WTC11 (cell line): ENCODE measurements around the gene SLC25A21. TPM values are rescaled to one million over a fixed set of nuclear protein-coding genes. Genes with fewer than 3 reads are reported as not detected.

Experiments used
- ATAC-seq: fragments of 200-7000 bp; cut with Tn5 transposase; 2 replicates; pipeline ENCODE4 v1.10.0; 2021; ENCODE audit warnings: mild to moderate bottlenecking, moderate library complexity
- CTCF ChIA-PET: fragments of 300-600 bp; sonication (Branson Sonifier 250); formaldehyde crosslinking; loops from one replicate; lab custom pipeline; 2021; ENCODE audit warnings: antibody characterized with exemption; lab: Charles Lee
- POLR2A ChIA-PET: fragments of 350-600 bp; sonication (Branson Sonifier 250); formaldehyde crosslinking; loops from one replicate; lab custom pipeline; 2021; ENCODE audit warnings: antibody characterized with exemption; lab: Charles Lee
- DNase-seq: peaks from one replicate; pipeline ENCODE4 v3.0.0; 2021; ENCODE audit warnings: low spot score
- H3K27ac Mint-ChIP-seq: 2 replicates; pipeline ENCODE4 v1.8.0; 2021; ENCODE audit warnings: mixed read lengths
- H3K27me3 Mint-ChIP-seq: 2 replicates; pipeline ENCODE4 v1.8.0; 2021; ENCODE audit warnings: low read depth, mild to moderate bottlenecking, moderate library complexity, mixed read lengths
- H3K36me3 Mint-ChIP-seq: 2 replicates; pipeline ENCODE4 v1.8.0; 2021; ENCODE audit warnings: mixed read lengths
- H3K4me1 Mint-ChIP-seq: 2 replicates; pipeline ENCODE4 v1.8.0; 2022; ENCODE audit warnings: mixed read lengths
- H3K4me3 Mint-ChIP-seq: 2 replicates; pipeline ENCODE4 v1.8.0; 2021; ENCODE audit warnings: mild to moderate bottlenecking, moderate library complexity, mixed read lengths
- H3K9me3 Mint-ChIP-seq: 2 replicates; pipeline ENCODE4 v1.8.0; 2021; ENCODE audit warnings: mixed read lengths
- ESRRA ChIP-seq: sonication (generic); formaldehyde crosslinking; IDR thresholded peaks from 2 replicates; pipeline ENCODE4 v1.8.1; 2022; ENCODE audit warnings: mild to moderate bottlenecking, missing genetic modification reagents, borderline replicate concordance
- FOXP1 ChIP-seq: sonication (generic); formaldehyde crosslinking; IDR thresholded peaks from 2 replicates; pipeline ENCODE4 v1.8.0; 2022; ENCODE audit warnings: missing genetic modification reagents, mild to moderate bottlenecking, moderate library complexity, borderline replicate concordance
- HMGA2 ChIP-seq: fragments of 250-450 bp; sonication (Bioruptor Pico); IDR thresholded peaks from 2 replicates; pipeline ENCODE4 v1.4.0; 2021; ENCODE audit warnings: mild to moderate bottlenecking, moderate library complexity
- IRF2 ChIP-seq: sonication (generic); formaldehyde crosslinking; IDR thresholded peaks from 2 replicates; pipeline ENCODE4 v1.8.0; 2022; ENCODE audit warnings: low read depth, missing genetic modification reagents, borderline replicate concordance
- JAZF1 ChIP-seq: fragments of 250-450 bp; sonication (Bioruptor Pico); IDR thresholded peaks from 2 replicates; pipeline ENCODE4 v1.9.0; 2021; ENCODE audit warnings: moderate library complexity, mild to moderate bottlenecking, inconsistent platforms
- NFATC4 ChIP-seq: fragments of 250-450 bp; sonication (Bioruptor Pico); IDR thresholded peaks from 2 replicates; pipeline ENCODE4 v1.9.0; 2021; ENCODE audit warnings: mild to moderate bottlenecking
- NR2C2 ChIP-seq: sonication (generic); formaldehyde crosslinking; IDR thresholded peaks from 2 replicates; pipeline ENCODE4 v1.8.0; 2022; ENCODE audit warnings: mild to moderate bottlenecking, missing genetic modification reagents
- NR3C1 ChIP-seq: sonication (generic); formaldehyde crosslinking; conservative IDR thresholded peaks from 2 replicates; pipeline ENCODE4 v1.8.1; 2023; ENCODE audit warnings: low read depth, mild to moderate bottlenecking, missing genetic modification reagents
- RORB ChIP-seq: fragments of 250-450 bp; sonication (Bioruptor Pico); IDR thresholded peaks from 2 replicates; pipeline ENCODE4 v1.9.0; 2021; ENCODE audit warnings: mild to moderate bottlenecking
- SP1 ChIP-seq: sonication (generic); formaldehyde crosslinking; conservative IDR thresholded peaks from 2 replicates; pipeline ENCODE4 v1.8.1; 2022; ENCODE audit warnings: missing genetic modification reagents
- TEAD1 ChIP-seq: sonication (generic); formaldehyde crosslinking; IDR thresholded peaks from 2 replicates; pipeline ENCODE4 v1.8.0; 2022; ENCODE audit warnings: mild to moderate bottlenecking, missing genetic modification reagents
- ZBTB21 ChIP-seq: sonication (generic); formaldehyde crosslinking; IDR thresholded peaks from 2 replicates; pipeline ENCODE4 v1.8.1; 2023; ENCODE audit warnings: mild to moderate bottlenecking, missing genetic modification reagents, borderline replicate concordance
- ZNF138 ChIP-seq: sonication (generic); formaldehyde crosslinking; conservative IDR thresholded peaks from 2 replicates; pipeline ENCODE4 v1.8.1; 2022; ENCODE audit warnings: mild to moderate bottlenecking, moderate library complexity, missing genetic modification reagents
- ZNF219 ChIP-seq: sonication (generic); formaldehyde crosslinking; IDR thresholded peaks from 2 replicates; pipeline ENCODE4 v1.8.0; 2023; ENCODE audit warnings: missing genetic modification reagents, mild to moderate bottlenecking, borderline replicate concordance
- ZNF396 ChIP-seq: fragments of 250-450 bp; sonication (Bioruptor Pico); IDR thresholded peaks from 2 replicates; pipeline ENCODE4 v1.8.0; 2021; ENCODE audit warnings: mild to moderate bottlenecking, moderate library complexity, borderline replicate concordance
- ZNF423 ChIP-seq: fragments of 250-450 bp; sonication (Bioruptor Pico); IDR thresholded peaks from 2 replicates; pipeline ENCODE4 v2.1.2; 2022; ENCODE audit warnings: mild to moderate bottlenecking, moderate library complexity
- ZNF532 ChIP-seq: fragments of 250-450 bp; sonication (Bioruptor Pico); IDR thresholded peaks from 2 replicates; pipeline ENCODE4 v1.9.0; 2021; ENCODE audit warnings: mild to moderate bottlenecking, borderline replicate concordance
- total RNA-seq: library from RNA; stranded (reverse); gene quantifications from 3 replicates; pipeline ENCODE4 v1.2.3, GENCODE V29; 2021
- TF ChIP-seq, protein P1 (sequence below): sonication (generic); formaldehyde crosslinking; IDR thresholded peaks from 2 replicates; pipeline ENCODE4 v1.8.1; 2022; ENCODE audit warnings: low read depth, mild to moderate bottlenecking, moderate library complexity, missing genetic modification reagents, borderline replicate concordance
- TF ChIP-seq, protein P2 (sequence below): sonication (generic); formaldehyde crosslinking; conservative IDR thresholded peaks from 2 replicates; pipeline ENCODE4 v1.8.1; 2022; ENCODE audit warnings: mild to moderate bottlenecking, missing genetic modification reagents
- TF ChIP-seq, protein P3 (sequence below): sonication (generic); formaldehyde crosslinking; IDR thresholded peaks from 2 replicates; pipeline ENCODE4 v1.8.0; 2023; ENCODE audit warnings: missing genetic modification reagents, mild to moderate bottlenecking, borderline replicate concordance

SLC25A21 gene
- total RNA-seq, 1 experiment from 2014 or later, result 8.2 TPM

DNA sequence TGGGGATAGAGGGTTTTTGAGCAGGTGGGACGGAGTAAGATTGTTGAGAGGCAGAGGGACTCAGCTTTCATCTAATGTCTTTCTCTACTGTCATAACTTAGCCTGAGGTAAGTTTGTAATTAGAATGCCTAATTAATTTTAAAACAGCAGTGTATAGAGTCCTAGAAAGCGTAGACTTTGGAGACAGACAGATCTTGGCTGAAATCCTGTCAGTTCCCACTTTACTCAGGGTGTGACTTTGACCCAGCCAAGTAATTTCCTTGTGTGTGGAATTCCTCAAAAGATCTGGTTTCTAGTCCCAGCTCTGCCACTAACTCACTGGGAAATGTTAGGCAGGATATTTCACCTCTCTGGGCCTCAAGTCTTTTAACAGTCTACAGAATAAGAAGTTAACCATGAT is 74.3 kb downstream of the SLC25A21 start:
- H3K9me3 Mint-ChIP-seq, result peaks cover 3% of the 10 kb centered on the region
- H3K27ac Mint-ChIP-seq, result no peak overlapping the region

GRCh38 chr14:37094502-37094901 is 77.9 kb downstream of the SLC25A21 start:
- DNase-seq, result no peak
- ChIA-PET CTCF (no interaction called here), POLR2A (interaction anchor here (0.6 kb wide), 1 partner anchor 74 kb away, joined by 4 read pairs; no protein-coding TSS in a partner anchor)
- ATAC-seq, result no peak
- Mint-ChIP-seq H3K9me3 (no peaks in the 10 kb centered on the region), H3K36me3 (no peaks in the 10 kb centered on the region), H3K4me3 (no peak overlapping the region), H3K27me3 (no peaks in the 10 kb centered on the region), H3K27ac (no peak overlapping the region), H3K4me1 (peaks cover 4% of the 10 kb centered on the region; the same call in 1 of the 2 replicates)
- TF ChIP-seq ZNF423 (CRISPR knock-in tag), result no peak
- no peak for TF ChIP-seq ZNF138
- TF ChIP-seq ZNF532 (CRISPR knock-in tag), result no peak
- TF ChIP-seq IRF2, result no peak
- TF ChIP-seq HMGA2 (CRISPR knock-in tag), result no peak

More for the DNA sequence above, 74.3 kb downstream of the SLC25A21 start:
- no peak overlapping the region for H3K4me3 Mint-ChIP-seq
- no peaks in the 10 kb centered on the region for H3K4me1 Mint-ChIP-seq
- ATAC-seq (no peak), DNase-seq (no peak)
- no peaks in the 10 kb centered on the region for H3K27me3 Mint-ChIP-seq
- TF ChIP-seq, protein P1, sequence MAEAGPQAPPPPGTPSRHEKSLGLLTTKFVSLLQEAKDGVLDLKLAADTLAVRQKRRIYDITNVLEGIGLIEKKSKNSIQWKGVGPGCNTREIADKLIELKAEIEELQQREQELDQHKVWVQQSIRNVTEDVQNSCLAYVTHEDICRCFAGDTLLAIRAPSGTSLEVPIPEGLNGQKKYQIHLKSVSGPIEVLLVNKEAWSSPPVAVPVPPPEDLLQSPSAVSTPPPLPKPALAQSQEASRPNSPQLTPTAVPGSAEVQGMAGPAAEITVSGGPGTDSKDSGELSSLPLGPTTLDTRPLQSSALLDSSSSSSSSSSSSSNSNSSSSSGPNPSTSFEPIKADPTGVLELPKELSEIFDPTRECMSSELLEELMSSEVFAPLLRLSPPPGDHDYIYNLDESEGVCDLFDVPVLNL, result no peak
- TF ChIP-seq RORB (CRISPR knock-in tag) (no peak), ZNF219 (no peak), NR3C1 (CRISPR knock-in tag) (no peak), NR2C2 (CRISPR knock-in tag) (no peak), NFATC4 (CRISPR knock-in tag) (no peak), TEAD1 (CRISPR knock-in tag) (no peak), SP1 (no peak), ZNF396 (CRISPR knock-in tag) (no peak), ESRRA (no peak), JAZF1 (CRISPR knock-in tag) (no peak), FOXP1 (CRISPR knock-in tag) (no peak), ZNF138 (no peak), ZBTB21 (CRISPR knock-in tag) (no peak), IRF2 (no peak)
- TF ChIP-seq, protein P2, sequence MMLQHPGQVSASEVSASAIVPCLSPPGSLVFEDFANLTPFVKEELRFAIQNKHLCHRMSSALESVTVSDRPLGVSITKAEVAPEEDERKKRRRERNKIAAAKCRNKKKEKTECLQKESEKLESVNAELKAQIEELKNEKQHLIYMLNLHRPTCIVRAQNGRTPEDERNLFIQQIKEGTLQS (CRISPR knock-in tag), result no peak
- TF ChIP-seq, protein P3, sequence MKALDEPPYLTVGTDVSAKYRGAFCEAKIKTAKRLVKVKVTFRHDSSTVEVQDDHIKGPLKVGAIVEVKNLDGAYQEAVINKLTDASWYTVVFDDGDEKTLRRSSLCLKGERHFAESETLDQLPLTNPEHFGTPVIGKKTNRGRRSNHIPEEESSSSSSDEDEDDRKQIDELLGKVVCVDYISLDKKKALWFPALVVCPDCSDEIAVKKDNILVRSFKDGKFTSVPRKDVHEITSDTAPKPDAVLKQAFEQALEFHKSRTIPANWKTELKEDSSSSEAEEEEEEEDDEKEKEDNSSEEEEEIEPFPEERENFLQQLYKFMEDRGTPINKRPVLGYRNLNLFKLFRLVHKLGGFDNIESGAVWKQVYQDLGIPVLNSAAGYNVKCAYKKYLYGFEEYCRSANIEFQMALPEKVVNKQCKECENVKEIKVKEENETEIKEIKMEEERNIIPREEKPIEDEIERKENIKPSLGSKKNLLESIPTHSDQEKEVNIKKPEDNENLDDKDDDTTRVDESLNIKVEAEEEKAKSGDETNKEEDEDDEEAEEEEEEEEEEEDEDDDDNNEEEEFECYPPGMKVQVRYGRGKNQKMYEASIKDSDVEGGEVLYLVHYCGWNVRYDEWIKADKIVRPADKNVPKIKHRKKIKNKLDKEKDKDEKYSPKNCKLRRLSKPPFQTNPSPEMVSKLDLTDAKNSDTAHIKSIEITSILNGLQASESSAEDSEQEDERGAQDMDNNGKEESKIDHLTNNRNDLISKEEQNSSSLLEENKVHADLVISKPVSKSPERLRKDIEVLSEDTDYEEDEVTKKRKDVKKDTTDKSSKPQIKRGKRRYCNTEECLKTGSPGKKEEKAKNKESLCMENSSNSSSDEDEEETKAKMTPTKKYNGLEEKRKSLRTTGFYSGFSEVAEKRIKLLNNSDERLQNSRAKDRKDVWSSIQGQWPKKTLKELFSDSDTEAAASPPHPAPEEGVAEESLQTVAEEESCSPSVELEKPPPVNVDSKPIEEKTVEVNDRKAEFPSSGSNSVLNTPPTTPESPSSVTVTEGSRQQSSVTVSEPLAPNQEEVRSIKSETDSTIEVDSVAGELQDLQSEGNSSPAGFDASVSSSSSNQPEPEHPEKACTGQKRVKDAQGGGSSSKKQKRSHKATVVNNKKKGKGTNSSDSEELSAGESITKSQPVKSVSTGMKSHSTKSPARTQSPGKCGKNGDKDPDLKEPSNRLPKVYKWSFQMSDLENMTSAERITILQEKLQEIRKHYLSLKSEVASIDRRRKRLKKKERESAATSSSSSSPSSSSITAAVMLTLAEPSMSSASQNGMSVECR (CRISPR knock-in tag), result no peak
- H3K36me3 Mint-ChIP-seq, result no peaks in the 10 kb centered on the region
- ChIA-PET POLR2A (no interaction called here), CTCF (interaction anchor here (0.6 kb wide), 1 partner anchor 450 kb away, joined by 3 read pairs; no protein-coding TSS in a partner anchor)
